ENCODE measurements around the gene MAP1LC3B.

DNA sequence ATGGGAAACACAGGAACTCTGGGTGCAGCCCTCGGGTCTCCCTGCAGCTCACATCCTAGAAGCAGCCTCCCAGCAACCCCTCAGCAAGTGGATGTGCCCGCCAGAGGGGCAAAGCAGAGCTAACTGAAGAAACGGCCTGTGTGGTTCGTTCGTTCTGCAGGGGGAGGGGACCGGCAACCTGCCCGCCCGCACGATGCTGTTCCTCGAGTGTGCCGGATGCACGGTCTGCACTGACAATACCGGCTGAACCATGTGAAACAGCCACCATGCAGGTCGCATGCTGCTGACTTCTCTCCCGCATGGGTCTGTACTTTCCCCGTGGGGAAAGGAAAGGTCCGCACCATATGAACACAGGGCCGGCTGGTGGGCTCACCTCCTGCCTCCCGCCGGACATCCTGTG lies 49.6 kb upstream of the MAP1LC3B start:
- no peak for TF ChIP-seq SIN3A (conservative IDR thresholded peaks at IDR 0.05 in 1 of 2, IDR thresholded peaks at IDR 0.05 in 1 of 2; ENCODE audit: low read depth in 1 of 2, low read length in 2 of 2)
- TF ChIP-seq, protein P1, sequence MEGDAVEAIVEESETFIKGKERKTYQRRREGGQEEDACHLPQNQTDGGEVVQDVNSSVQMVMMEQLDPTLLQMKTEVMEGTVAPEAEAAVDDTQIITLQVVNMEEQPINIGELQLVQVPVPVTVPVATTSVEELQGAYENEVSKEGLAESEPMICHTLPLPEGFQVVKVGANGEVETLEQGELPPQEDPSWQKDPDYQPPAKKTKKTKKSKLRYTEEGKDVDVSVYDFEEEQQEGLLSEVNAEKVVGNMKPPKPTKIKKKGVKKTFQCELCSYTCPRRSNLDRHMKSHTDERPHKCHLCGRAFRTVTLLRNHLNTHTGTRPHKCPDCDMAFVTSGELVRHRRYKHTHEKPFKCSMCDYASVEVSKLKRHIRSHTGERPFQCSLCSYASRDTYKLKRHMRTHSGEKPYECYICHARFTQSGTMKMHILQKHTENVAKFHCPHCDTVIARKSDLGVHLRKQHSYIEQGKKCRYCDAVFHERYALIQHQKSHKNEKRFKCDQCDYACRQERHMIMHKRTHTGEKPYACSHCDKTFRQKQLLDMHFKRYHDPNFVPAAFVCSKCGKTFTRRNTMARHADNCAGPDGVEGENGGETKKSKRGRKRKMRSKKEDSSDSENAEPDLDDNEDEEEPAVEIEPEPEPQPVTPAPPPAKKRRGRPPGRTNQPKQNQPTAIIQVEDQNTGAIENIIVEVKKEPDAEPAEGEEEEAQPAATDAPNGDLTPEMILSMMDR (IDR thresholded peaks at IDR 0.05; ENCODE audit: control extremely low read depth in 1 of 3, insufficient read depth in 1 of 3, low read depth in 1 of 3, low read length in 3 of 3), result no peak
- TF ChIP-seq RXRA (IDR thresholded peaks at IDR 0.05; ENCODE audit: insufficient read depth, low read depth, low read length), result no peak
